ENCODE results near the gene GRM1. TPM values are rescaled to one million over a fixed set of nuclear protein-coding genes. Genes with fewer than 3 reads are reported as not detected.

Gene GRM1
- total RNA-seq, 2 experiments from 2014 or later = not detected

DNA sequence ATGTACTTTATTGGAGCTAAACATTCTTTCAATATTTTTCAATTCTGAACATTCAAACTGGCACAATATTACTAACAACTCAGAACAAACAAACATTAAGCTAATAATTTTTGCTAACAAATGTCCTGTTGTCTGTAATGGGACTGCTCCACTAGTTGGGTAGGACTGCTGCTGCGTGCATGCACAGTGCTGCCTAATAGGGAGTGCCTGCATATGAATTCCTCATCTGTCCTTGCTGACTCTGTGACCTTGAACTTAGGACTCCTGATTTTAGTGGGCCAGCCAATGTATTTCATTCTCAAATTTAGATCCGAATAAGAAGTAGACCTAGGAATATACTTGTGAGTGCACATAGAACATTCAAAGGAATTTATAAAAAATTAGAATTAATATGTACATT lies 318.2 kb downstream of the GRM1 start:
- Mint-ChIP-seq H3K4me1 (no peaks in the 10 kb centered on the region), H3K9me3 (no peaks in the 10 kb centered on the region), H3K27me3 (no peaks in the 10 kb centered on the region), H3K4me3 (no peak overlapping the region), H3K27ac (no peak overlapping the region), H3K36me3 (no peaks in the 10 kb centered on the region)
- POLR2A ChIA-PET = no interaction called here
- ATAC-seq (ENCODE audit: low read depth) (no peak), DNase-seq (no peak)

DNA sequence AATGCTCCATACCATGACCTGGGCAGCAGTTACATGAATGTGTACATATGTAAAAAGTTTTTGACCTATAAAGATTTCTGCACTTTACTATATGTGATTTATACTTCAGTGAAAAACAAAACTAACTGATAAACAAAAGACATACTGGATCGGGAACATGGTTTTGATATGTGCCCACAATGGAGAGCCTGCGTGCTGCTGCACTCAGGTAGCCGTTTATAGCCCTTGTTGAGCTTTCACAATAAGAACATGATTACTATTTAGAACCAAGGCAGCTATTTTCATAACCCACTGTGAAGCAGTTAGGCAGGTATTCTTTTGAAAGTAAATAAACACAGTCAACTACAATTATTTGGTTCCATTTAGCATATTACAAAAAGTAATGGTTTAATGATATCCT lies 318.8 kb downstream of the GRM1 start:
- POLR2A ChIA-PET = no interaction called here
- H3K9me3 Mint-ChIP-seq = no peaks in the 10 kb centered on the region
- H3K4me3 Mint-ChIP-seq = no peak overlapping the region
- H3K27me3 Mint-ChIP-seq = no peaks in the 10 kb centered on the region
- H3K36me3 Mint-ChIP-seq = no peaks in the 10 kb centered on the region
- no peaks in the 10 kb centered on the region for H3K4me1 Mint-ChIP-seq
- ATAC-seq (ENCODE audit: low read depth) (no peak), DNase-seq (no peak)
- no peak overlapping the region for H3K27ac Mint-ChIP-seq

- H3K4me3 Mint-ChIP-seq = no peak overlapping the region
- DNase-seq (no peak), ATAC-seq (ENCODE audit: low read depth) (no peak)
- POLR2A ChIA-PET = no interaction called here
- H3K36me3 Mint-ChIP-seq = no peaks in the 10 kb centered on the region
- H3K9me3 Mint-ChIP-seq = no peaks in the 10 kb centered on the region
- no peak overlapping the region for H3K27ac Mint-ChIP-seq
- no peaks in the 10 kb centered on the region for H3K27me3 Mint-ChIP-seq
- no peaks in the 10 kb centered on the region for H3K4me1 Mint-ChIP-seq
Measured at GRCh38 chr6:146351018-146351417, 322.2 kb downstream of the GRM1 start.

DNA sequence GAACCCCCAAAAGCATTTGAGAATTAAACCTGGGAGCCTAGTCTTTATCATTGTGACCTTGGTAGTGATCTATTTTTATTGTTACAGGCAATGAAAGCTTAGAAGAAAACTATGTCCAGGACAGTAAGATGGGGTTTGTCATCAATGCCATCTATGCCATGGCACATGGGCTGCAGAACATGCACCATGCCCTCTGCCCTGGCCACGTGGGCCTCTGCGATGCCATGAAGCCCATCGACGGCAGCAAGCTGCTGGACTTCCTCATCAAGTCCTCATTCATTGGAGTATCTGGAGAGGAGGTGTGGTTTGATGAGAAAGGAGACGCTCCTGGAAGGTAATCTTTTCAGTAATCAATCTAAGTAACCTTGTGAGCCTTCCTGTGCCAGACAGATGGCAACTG lies 323.3 kb downstream of the GRM1 start:
- no peak for ATAC-seq (ENCODE audit: low read depth)
- no peak overlapping the region for H3K4me3 Mint-ChIP-seq
- no peaks in the 10 kb centered on the region for H3K4me1 Mint-ChIP-seq
- DNase-seq = no peak
- POLR2A ChIA-PET = no interaction called here
- H3K27me3 Mint-ChIP-seq = no peaks in the 10 kb centered on the region
- no peak overlapping the region for H3K27ac Mint-ChIP-seq
- no peaks in the 10 kb centered on the region for H3K36me3 Mint-ChIP-seq
- no peaks in the 10 kb centered on the region for H3K9me3 Mint-ChIP-seq

DNA sequence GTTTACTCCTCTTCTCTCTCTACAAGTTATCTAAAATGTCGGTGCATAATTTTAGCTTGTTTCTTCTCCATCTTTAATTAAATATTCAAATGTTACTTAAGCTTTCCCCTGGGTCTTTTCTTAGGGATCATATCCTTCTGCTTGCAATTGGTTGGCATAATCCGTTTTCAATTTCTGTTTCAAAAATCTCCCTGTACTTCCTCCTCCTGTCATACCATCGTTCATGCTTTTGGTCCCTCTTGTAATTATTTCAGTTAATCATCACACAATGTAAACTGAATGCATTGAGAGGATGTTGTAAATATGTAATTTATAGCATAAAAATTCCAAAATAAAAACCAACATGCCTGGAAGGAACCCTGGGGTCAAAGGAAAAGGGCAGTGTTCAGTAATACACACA lies 325.6 kb downstream of the GRM1 start:
- no peaks in the 10 kb centered on the region for H3K27me3 Mint-ChIP-seq
- no peak overlapping the region for H3K4me3 Mint-ChIP-seq
- POLR2A ChIA-PET = no interaction called here
- ATAC-seq (ENCODE audit: low read depth) (no peak), DNase-seq (no peak)
- no peak overlapping the region for H3K27ac Mint-ChIP-seq
- no peaks in the 10 kb centered on the region for H3K4me1 Mint-ChIP-seq
- no peaks in the 10 kb centered on the region for H3K36me3 Mint-ChIP-seq
- H3K9me3 Mint-ChIP-seq = no peaks in the 10 kb centered on the region

DNA sequence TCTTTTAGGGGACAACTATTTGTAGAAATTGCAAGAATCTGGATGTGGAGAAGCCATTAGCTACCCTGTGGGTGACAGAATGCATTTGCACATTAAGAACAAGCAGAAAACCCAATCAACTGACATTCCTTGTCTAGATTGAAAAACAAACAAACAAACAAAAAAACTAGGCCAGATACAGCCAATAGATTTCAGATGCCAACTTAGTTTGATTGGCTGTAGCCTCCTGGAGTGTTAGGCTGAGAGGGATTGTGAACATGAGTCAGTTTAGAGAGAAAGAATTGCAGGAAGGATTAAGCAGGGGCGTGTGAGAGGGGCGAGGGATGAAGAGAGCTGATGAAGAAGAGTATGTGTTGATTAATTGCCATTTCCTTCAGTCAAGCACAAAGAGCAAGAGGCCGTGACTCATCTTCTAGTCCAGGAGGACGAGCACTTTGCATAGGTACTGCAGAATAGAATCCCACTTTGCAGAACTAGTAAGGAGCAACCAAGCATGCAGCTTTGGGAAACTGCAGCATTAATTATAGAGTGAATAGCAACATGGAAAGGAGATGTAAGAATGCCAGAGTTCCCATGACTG lies 326.7 kb downstream of the GRM1 start:
- no peak overlapping the region for H3K27ac Mint-ChIP-seq
- no peaks in the 10 kb centered on the region for H3K9me3 Mint-ChIP-seq

GRCh38 chr6:146357578-146358430 lies 328.9 kb downstream of the GRM1 start:
- POLR2A ChIA-PET = no interaction called here
- ATAC-seq (ENCODE audit: low read depth) (no peak), DNase-seq (no peak)
- no peaks in the 10 kb centered on the region for H3K9me3 Mint-ChIP-seq
- H3K36me3 Mint-ChIP-seq = no peaks in the 10 kb centered on the region
- no peaks in the 10 kb centered on the region for H3K4me1 Mint-ChIP-seq
- H3K27me3 Mint-ChIP-seq = no peaks in the 10 kb centered on the region
- H3K4me3 Mint-ChIP-seq = no peak overlapping the region
- H3K27ac Mint-ChIP-seq = no peak overlapping the region

More for the DNA sequence above, 326.7 kb downstream of the GRM1 start:
- H3K27me3 Mint-ChIP-seq = no peaks in the 10 kb centered on the region
- H3K36me3 Mint-ChIP-seq = no peaks in the 10 kb centered on the region
- H3K4me3 Mint-ChIP-seq = no peak overlapping the region
- DNase-seq (no peak), ATAC-seq (ENCODE audit: low read depth) (no peak)
- POLR2A ChIA-PET = no interaction called here
- H3K4me1 Mint-ChIP-seq = no peaks in the 10 kb centered on the region

DNA sequence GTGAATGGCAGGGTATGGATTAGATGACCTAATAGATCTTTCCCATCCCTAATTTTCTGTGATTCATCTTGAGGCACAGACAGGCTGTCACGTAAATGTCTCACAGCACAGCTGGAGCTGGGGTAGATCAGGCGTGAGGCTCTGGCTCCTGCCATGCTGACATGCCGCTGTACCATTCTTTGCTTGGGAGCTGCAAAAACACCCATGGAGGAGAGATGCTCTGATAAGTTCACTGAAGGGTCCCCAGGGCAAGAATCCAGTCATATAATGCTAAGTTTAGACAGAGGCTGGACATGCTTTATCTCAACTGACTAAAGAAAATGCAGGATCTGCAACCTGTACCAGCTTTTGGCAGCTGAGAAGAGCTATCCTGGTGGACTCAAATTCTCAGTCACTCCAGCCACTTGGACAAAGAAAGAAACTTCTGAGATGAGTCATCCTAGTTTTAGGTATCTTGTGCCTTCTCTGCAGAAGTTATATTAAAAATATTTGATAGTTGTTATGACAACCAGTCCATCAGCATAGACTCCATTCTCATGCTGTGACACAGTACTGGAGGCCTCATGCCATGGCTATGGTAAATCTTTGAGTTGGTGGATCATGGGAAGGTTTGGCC lies 329.7 kb downstream of the GRM1 start:
- H3K9me3 Mint-ChIP-seq = no peaks in the 10 kb centered on the region
- H3K4me3 Mint-ChIP-seq = no peak overlapping the region
- POLR2A ChIA-PET = no interaction called here
- H3K36me3 Mint-ChIP-seq = no peaks in the 10 kb centered on the region
- no peaks in the 10 kb centered on the region for H3K4me1 Mint-ChIP-seq
- no peak for DNase-seq
- H3K27me3 Mint-ChIP-seq = no peaks in the 10 kb centered on the region
- no peak overlapping the region for H3K27ac Mint-ChIP-seq
- ATAC-seq (ENCODE audit: low read depth) = no peak

DNA sequence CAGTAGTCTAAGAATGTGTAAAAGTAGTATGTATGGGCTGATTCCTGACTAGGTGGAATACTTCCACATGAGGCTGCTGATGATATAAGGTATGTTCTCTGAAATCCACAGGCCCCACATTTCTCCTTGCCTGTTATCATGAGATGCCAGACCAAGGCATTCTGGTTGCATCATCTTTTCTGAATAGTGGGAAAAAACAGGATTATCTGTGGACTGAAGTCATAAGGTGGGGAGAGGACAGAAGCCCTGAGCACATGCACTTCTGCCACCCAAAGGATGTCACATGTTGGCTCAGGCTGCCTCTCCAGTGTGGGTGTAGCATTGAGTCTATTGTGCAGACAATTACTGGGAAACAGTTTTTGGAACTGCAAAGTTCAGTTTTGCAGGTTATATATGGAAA lies 330.3 kb downstream of the GRM1 start:
- no peaks in the 10 kb centered on the region for H3K9me3 Mint-ChIP-seq
- no peak overlapping the region for H3K4me3 Mint-ChIP-seq
- no peak for ATAC-seq (ENCODE audit: low read depth)
- H3K36me3 Mint-ChIP-seq = no peaks in the 10 kb centered on the region
- no peaks in the 10 kb centered on the region for H3K4me1 Mint-ChIP-seq
- no peak for DNase-seq
- no peaks in the 10 kb centered on the region for H3K27me3 Mint-ChIP-seq
- H3K27ac Mint-ChIP-seq = no peak overlapping the region
- POLR2A ChIA-PET = no interaction called here

GRCh38 chr6:146361128-146361924 lies 332.5 kb downstream of the GRM1 start:
- H3K36me3 Mint-ChIP-seq = no peaks in the 10 kb centered on the region
- POLR2A ChIA-PET = no interaction called here
- H3K4me1 Mint-ChIP-seq = no peaks in the 10 kb centered on the region
- H3K27ac Mint-ChIP-seq = no peak overlapping the region
- DNase-seq (no peak), ATAC-seq (ENCODE audit: low read depth) (no peak)
- H3K4me3 Mint-ChIP-seq = no peak overlapping the region
- no peaks in the 10 kb centered on the region for H3K9me3 Mint-ChIP-seq
- H3K27me3 Mint-ChIP-seq = no peaks in the 10 kb centered on the region

DNA sequence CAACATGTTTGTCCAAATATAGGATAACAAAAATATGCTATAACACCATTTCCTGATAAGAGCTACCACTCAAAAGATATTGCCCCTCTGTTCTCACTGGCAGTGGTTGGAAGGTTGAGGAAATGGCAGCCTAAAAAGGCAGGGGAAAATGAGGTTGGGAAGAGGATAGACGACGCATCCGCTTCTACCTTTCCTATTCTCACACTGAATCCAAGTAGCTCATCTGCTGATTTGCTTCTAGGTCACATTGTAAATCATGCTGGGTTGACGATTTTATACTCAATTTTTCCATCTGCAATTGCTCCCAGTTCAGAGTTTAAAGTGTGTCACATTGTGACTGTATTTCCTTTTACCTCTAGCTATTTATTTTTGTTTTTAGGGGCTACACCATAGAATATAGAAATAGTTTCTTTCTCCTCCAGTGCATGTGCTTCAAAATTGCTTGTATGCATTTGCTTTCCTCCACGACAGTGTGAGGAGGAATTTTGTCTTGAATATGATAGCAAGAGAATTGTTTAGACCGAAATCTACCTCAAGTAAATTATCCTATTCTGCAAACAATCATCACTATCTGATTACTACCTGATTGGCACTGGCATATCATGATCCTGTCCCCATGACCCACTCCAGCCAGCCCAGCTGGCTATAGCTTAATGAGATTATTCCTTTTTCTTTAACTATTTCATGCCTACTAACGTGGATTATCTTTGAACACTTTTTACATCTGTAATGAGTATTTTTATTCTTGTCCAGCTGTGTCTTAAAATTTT lies 335.2 kb downstream of the GRM1 start:
- DNase-seq (no peak), ATAC-seq (ENCODE audit: low read depth) (no peak)
- Mint-ChIP-seq H3K36me3 (no peaks in the 10 kb centered on the region), H3K27me3 (no peaks in the 10 kb centered on the region), H3K4me3 (no peak overlapping the region), H3K4me1 (no peaks in the 10 kb centered on the region), H3K9me3 (no peaks in the 10 kb centered on the region), H3K27ac (no peak overlapping the region)
- POLR2A ChIA-PET = no interaction called here

- ATAC-seq (ENCODE audit: low read depth) (no peak), DNase-seq (no peak)
- H3K27ac Mint-ChIP-seq = no peak overlapping the region
- H3K36me3 Mint-ChIP-seq = no peaks in the 10 kb centered on the region
- no peaks in the 10 kb centered on the region for H3K9me3 Mint-ChIP-seq
- H3K27me3 Mint-ChIP-seq = no peaks in the 10 kb centered on the region
- POLR2A ChIA-PET = no interaction called here
- H3K4me1 Mint-ChIP-seq = no peaks in the 10 kb centered on the region
- no peak overlapping the region for H3K4me3 Mint-ChIP-seq
Measured at GRCh38 chr6:146364816-146365594, 336.1 kb downstream of the GRM1 start.

Measured in activated naive CD8-positive, alpha-beta T cell treated with anti-CD3 and anti-CD28 coated beads, Interleukin-2, amount 10 ng/mL, durations not matched to agents 7 days and 5 days (primary cell).